ENCODE data around the gene PSME1. TPM values are rescaled to one million over a fixed set of nuclear protein-coding genes. Genes with fewer than 3 reads are reported as not detected.

Gene PSME1
- total and polyA plus RNA-seq, 5 experiments from 2014 or later: 202 to 767 (median 681) TPM

GRCh38 chr14:24155100-24155499 is 19.1 kb downstream of the PSME1 start:
- peaks cover 4 to 80% (median 27%) of the 10 kb centered on the region in 3 donors for H3K36me3 Mint-ChIP-seq
- H3K4me1 Mint-ChIP-seq: peaks cover 6 to 24% (median 12%) of the 10 kb centered on the region in 4 donors
- H3K9me3 Mint-ChIP-seq: no peaks in the 10 kb centered on the region
- POLR2A ChIA-PET: interaction anchor here (0.5 to 3.0 kb wide), 6 partner anchors 8 to 58 kb away, joined by 3 to 14 read pairs (median 4); partner anchors contain the start of genes DCAF11, NRL, PSME2 and RNF31
- H3K4me3 Mint-ChIP-seq: no peak overlapping the region
- ATAC-seq (no peak), DNase-seq (peak in 1 of 10 donors; percentile 57)
- H3K27me3 Mint-ChIP-seq: no peaks in the 10 kb centered on the region
- peak overlapping the region in 7 of 10 donors; percentile 9 to 77 (median 25) for H3K27ac Mint-ChIP-seq

- peaks cover 8 to 35% (median 19%) of the 10 kb centered on the region in 4 donors for H3K4me1 Mint-ChIP-seq
- H3K9me3 Mint-ChIP-seq: no peaks in the 10 kb centered on the region
- ATAC-seq: no peak
- peak overlapping the region in 8 of 10 donors; percentile 0 to 95 (median 54) for H3K27ac Mint-ChIP-seq
- POLR2A ChIA-PET: interaction anchor here (0.9 to 3.0 kb wide), 3 partner anchors 9 to 42 kb away, joined by 3 to 14 read pairs (median 3); partner anchors contain the start of genes DCAF11, NRL, PSME2 and RNF31
- peaks cover 4 to 69% (median 20%) of the 10 kb centered on the region in 3 donors for H3K36me3 Mint-ChIP-seq
- no peak overlapping the region for H3K4me3 Mint-ChIP-seq
- DNase-seq: no peak
- peaks cover 0 to 2% (median 0%) of the 10 kb centered on the region in 5 donors for H3K27me3 Mint-ChIP-seq
These were observed 20.8 kb downstream of the PSME1 start for GRCh38 chr14:24156840-24157239.

- H3K4me3 Mint-ChIP-seq: no peak overlapping the region
- POLR2A ChIA-PET: interaction anchor here (0.9 to 3.0 kb wide), 3 partner anchors 10 to 43 kb away, joined by 3 to 14 read pairs (median 3); partner anchors contain the start of genes DCAF11, NRL, PSME2 and RNF31
These were observed 21.3 kb downstream of the PSME1 start for GRCh38 chr14:24157331-24157730.

GRCh38 chr14:24159777-24160498 is 23.9 kb downstream of the PSME1 start:
- DNase-seq: peak in 1 of 10 donors; percentile 43
- H3K27me3 Mint-ChIP-seq: peaks cover 0 to 2% (median 0%) of the 10 kb centered on the region in 5 donors
- POLR2A ChIA-PET: interaction anchor here (0.5 to 4.4 kb wide), 16 partner anchors 11 to 113 kb away, joined by 3 to 55 read pairs (median 11); partner anchors contain the start of genes CHMP4A, DCAF11, EMC9 and IPO4
- peaks cover 26 to 58% (median 48%) of the 10 kb centered on the region in 4 donors for H3K4me1 Mint-ChIP-seq
- H3K36me3 Mint-ChIP-seq: peaks cover 4 to 76% (median 33%) of the 10 kb centered on the region in 3 donors
- H3K27ac Mint-ChIP-seq: peak overlapping the region; percentile 88 to 100 (median 99)
- peak overlapping the region in 6 of 10 donors; percentile 8 to 46 (median 22) for H3K4me3 Mint-ChIP-seq
- H3K9me3 Mint-ChIP-seq: no peaks in the 10 kb centered on the region
- no peak for ATAC-seq

More at GRCh38 chr14:24157331-24157730, 21.3 kb downstream of the PSME1 start:
- Mint-ChIP-seq H3K27me3 (peaks cover 0 to 2% (median 0%) of the 10 kb centered on the region in 5 donors), H3K4me1 (peaks cover 12 to 38% (median 23%) of the 10 kb centered on the region in 4 donors), H3K9me3 (no peaks in the 10 kb centered on the region), H3K36me3 (peaks cover 4 to 70% (median 20%) of the 10 kb centered on the region in 3 donors), H3K27ac (peak overlapping the region in 7 of 10 donors; percentile 21 to 95 (median 64))
- ATAC-seq (no peak), DNase-seq (no peak)

GRCh38 chr14:24160499-24160849 is 24.5 kb downstream of the PSME1 start:
- ATAC-seq: no peak
- POLR2A ChIA-PET: interaction anchor here (0.5 to 4.4 kb wide), 21 partner anchors 10 to 176 kb away, joined by 3 to 55 read pairs (median 8); partner anchors contain the start of genes CHMP4A, DCAF11, EMC9 and IPO4

GRCh38 chr14:24160850-24161804 is 25.1 kb downstream of the PSME1 start, which contains the start of gene IRF9:
Gene IRF9, plus strand, starts transcription at chr14:24161265. Its CDS starts 880 bp downstream, at chr14:24162145.
- no peaks in the 10 kb centered on the region for H3K9me3 Mint-ChIP-seq
- ATAC-seq (peak; percentile 89 to 90), DNase-seq (peak; percentile 94 to 99 (median 97))
- peaks cover 27 to 64% (median 55%) of the 10 kb centered on the region in 4 donors for H3K4me1 Mint-ChIP-seq
- peak within 1 kb of the TSS; percentile 95 to 100 (median 98) for H3K4me3 Mint-ChIP-seq
- peak within 1 kb of the TSS; percentile 92 to 100 (median 99) for H3K27ac Mint-ChIP-seq
- POLR2A ChIA-PET: interaction anchor here (0.6 to 4.4 kb wide), 26 partner anchors 10 to 1066 kb away, joined by 3 to 55 read pairs (median 6); partner anchors contain the start of genes C14orf119, CHMP4A, DCAF11 and EMC9
- H3K27me3 Mint-ChIP-seq: peaks cover 0 to 2% (median 0%) of the 10 kb centered on the region in 5 donors
- peaks cover 4 to 76% (median 27%) of the 10 kb centered on the region in 3 donors for H3K36me3 Mint-ChIP-seq

More at GRCh38 chr14:24160499-24160849, 24.5 kb downstream of the PSME1 start:
- peak overlapping the region; percentile 92 to 100 (median 99) for H3K27ac Mint-ChIP-seq
- H3K36me3 Mint-ChIP-seq: peaks cover 4 to 76% (median 33%) of the 10 kb centered on the region in 3 donors
- H3K4me3 Mint-ChIP-seq: peak overlapping the region in 9 of 10 donors; percentile 8 to 98 (median 46)
- DNase-seq: no peak
- peaks cover 0 to 2% (median 0%) of the 10 kb centered on the region in 5 donors for H3K27me3 Mint-ChIP-seq
- peaks cover 27 to 63% (median 52%) of the 10 kb centered on the region in 4 donors for H3K4me1 Mint-ChIP-seq
- no peaks in the 10 kb centered on the region for H3K9me3 Mint-ChIP-seq

GRCh38 chr14:24162093-24162492 is 26.1 kb downstream of the PSME1 start:
- DNase-seq: no peak
- peaks cover 24 to 67% (median 56%) of the 10 kb centered on the region in 4 donors for H3K4me1 Mint-ChIP-seq

GRCh38 chr14:24164518-24164991 is 28.6 kb downstream of the PSME1 start:
- Mint-ChIP-seq H3K27ac (peak overlapping the region; percentile 39 to 100 (median 76)), H3K4me3 (peak overlapping the region in 9 of 10 donors; percentile 4 to 96 (median 58)), H3K4me1 (peaks cover 28 to 74% (median 66%) of the 10 kb centered on the region in 4 donors), H3K27me3 (peaks cover 0 to 2% (median 0%) of the 10 kb centered on the region in 5 donors), H3K9me3 (no peaks in the 10 kb centered on the region), H3K36me3 (peaks cover 0 to 78% (median 24%) of the 10 kb centered on the region in 3 donors)
- ATAC-seq (no peak), DNase-seq (peak in 1 of 10 donors; percentile 53)
- POLR2A ChIA-PET: interaction anchor here (1.2 to 1.7 kb wide), 3 partner anchors 17 to 31 kb away, joined by 3 to 5 read pairs (median 4); partner anchors contain the start of genes RNF31 and TM9SF1

More at GRCh38 chr14:24162093-24162492, 26.1 kb downstream of the PSME1 start:
- peak overlapping the region; percentile 92 to 100 (median 99) for H3K27ac Mint-ChIP-seq
- H3K36me3 Mint-ChIP-seq: peaks cover 0 to 78% (median 23%) of the 10 kb centered on the region in 3 donors
- POLR2A ChIA-PET: interaction anchor here (0.7 to 4.4 kb wide), 19 partner anchors 9 to 1067 kb away, joined by 3 to 55 read pairs (median 8); partner anchors contain the start of genes C14orf119, CHMP4A, CPNE6 and DCAF11
- H3K27me3 Mint-ChIP-seq: peaks cover 0 to 2% (median 0%) of the 10 kb centered on the region in 5 donors
- ATAC-seq: no peak
- H3K9me3 Mint-ChIP-seq: no peaks in the 10 kb centered on the region
- H3K4me3 Mint-ChIP-seq: peak overlapping the region; percentile 95 to 100 (median 98)

- no peaks in the 10 kb centered on the region for H3K9me3 Mint-ChIP-seq
- H3K4me1 Mint-ChIP-seq: peaks cover 27 to 67% (median 60%) of the 10 kb centered on the region in 4 donors
- peak overlapping the region in 8 of 10 donors; percentile 11 to 100 (median 52) for H3K27ac Mint-ChIP-seq
These were observed 29.8 kb downstream of the PSME1 start for GRCh38 chr14:24165785-24166184.

GRCh38 chr14:24167469-24168114 is 31.6 kb downstream of the PSME1 start:
- H3K27me3 Mint-ChIP-seq: no peaks in the 10 kb centered on the region
- peaks cover 0 to 70% (median 26%) of the 10 kb centered on the region in 3 donors for H3K36me3 Mint-ChIP-seq
- POLR2A ChIA-PET: interaction anchor here (0.6 kb wide), 1 partner anchor 21 kb away, joined by 3 read pairs; the partner anchor contains the start of gene IPO4
- no peak for ATAC-seq
- H3K27ac Mint-ChIP-seq: peak overlapping the region in 5 of 10 donors; percentile 43 to 82 (median 53)
- no peak for DNase-seq
- no peaks in the 10 kb centered on the region for H3K9me3 Mint-ChIP-seq
- H3K4me1 Mint-ChIP-seq: peaks cover 22 to 65% (median 56%) of the 10 kb centered on the region in 4 donors
- no peak overlapping the region for H3K4me3 Mint-ChIP-seq

More at GRCh38 chr14:24165785-24166184, 29.8 kb downstream of the PSME1 start:
- ATAC-seq (no peak), DNase-seq (peak in 1 of 10 donors; percentile 51)
- H3K27me3 Mint-ChIP-seq: peaks cover 0 to 2% (median 0%) of the 10 kb centered on the region in 5 donors
- H3K4me3 Mint-ChIP-seq: peak overlapping the region in 1 of 10 donors; percentile 14
- POLR2A ChIA-PET: interaction anchor here (1.2 kb wide), 1 partner anchor 18 kb away, joined by 3 read pairs; no protein-coding TSS in a partner anchor
- H3K36me3 Mint-ChIP-seq: peaks cover 0 to 74% (median 23%) of the 10 kb centered on the region in 3 donors

Data from naive thymus-derived CD8-positive, alpha-beta T cell (primary cell).